CD1c-positive myeloid dendritic cell (primary cell): ENCODE results near the gene WDR72.
"Not testable (repeated sequence)": the region's sequence is repeated elsewhere in the genome, so short reads cannot be mapped to it uniquely, and the experiment has no call there.

Experiments used
- DNase-seq: peaks from one replicate; pipeline ENCODE4 v3.0.0-alpha.2; 2016; ENCODE audit errors: extremely low spot score

The WDR72 gene

DNA sequence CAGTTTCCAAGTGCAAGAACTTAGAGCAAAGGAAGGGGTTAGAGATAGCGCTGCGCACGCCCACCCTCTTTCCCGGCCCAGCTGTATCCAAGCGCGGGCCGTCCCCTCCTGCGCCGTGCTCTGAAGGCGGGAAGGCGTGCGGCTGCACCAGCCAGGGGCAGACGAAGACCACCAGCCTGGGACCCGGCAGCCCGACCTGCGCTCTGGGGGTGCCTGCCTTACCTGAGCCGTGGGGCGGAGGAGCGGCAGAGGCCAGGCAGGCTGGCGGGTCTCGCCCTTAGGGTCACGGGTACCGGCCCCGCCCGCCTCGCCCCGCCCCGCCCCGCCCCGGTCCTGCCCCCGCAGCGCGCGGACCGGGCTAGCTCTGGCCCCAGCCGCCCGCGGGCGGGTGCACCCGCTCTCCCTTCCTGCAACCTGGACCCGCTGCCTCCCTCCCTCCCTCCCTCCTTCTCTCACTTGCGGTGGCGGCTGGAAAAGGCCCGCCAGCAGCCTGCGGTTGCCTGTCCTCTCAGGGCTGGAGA is at the start of gene WDR72:
Gene WDR72, minus strand, starts transcription at position 253 of the 521 bp plus-strand sequence. CDS start 26,514 bp downstream, outside the sequence.
- no peak for DNase-seq

GRCh38 chr15:53808058-53808706 is 48.7 kb upstream of the WDR72 start:
- DNase-seq: no peak

GRCh38 chr15:53807501-53807900 is 48.0 kb upstream of the WDR72 start:
- DNase-seq: no peak

DNA sequence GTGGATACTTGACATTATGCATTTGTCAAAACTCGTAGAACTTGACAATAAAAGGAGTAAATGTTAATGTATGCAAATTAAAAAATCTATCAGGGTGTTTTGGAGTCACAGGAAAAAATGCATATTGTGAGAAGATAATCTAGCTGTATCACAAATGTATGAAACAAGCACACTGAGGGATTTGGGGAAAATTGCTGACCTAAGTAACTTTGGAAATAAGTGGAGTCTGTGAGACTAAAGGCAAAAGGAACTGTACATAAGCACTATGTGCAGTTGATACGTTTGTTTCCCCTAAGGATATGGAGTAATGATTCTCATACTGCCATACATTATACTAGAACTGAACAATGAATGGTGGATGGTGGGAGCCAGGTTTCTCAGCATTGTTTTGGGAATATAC is 43.2 kb upstream of the WDR72 start:
- no peak for DNase-seq

DNA sequence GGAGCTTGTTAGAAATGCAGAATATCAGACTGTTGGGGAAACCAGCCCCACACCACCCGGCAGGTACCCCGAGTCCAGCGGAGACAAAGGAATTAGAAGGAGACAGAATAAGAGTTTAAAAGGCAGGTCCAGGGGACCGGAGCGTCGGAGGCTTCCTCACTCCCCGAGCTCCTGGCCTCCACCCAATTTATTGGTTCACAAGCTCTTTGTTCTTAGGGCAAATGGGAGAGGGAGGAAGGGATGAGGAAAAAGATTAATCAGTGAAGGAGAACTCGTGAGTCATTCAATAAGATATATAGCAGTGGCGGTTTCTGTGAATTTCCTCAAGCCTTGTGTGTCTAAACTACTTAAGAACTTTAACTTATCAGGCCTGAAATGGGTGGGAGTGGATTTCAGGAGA is 32.1 kb upstream of the WDR72 start:
- no peak for DNase-seq

DNA sequence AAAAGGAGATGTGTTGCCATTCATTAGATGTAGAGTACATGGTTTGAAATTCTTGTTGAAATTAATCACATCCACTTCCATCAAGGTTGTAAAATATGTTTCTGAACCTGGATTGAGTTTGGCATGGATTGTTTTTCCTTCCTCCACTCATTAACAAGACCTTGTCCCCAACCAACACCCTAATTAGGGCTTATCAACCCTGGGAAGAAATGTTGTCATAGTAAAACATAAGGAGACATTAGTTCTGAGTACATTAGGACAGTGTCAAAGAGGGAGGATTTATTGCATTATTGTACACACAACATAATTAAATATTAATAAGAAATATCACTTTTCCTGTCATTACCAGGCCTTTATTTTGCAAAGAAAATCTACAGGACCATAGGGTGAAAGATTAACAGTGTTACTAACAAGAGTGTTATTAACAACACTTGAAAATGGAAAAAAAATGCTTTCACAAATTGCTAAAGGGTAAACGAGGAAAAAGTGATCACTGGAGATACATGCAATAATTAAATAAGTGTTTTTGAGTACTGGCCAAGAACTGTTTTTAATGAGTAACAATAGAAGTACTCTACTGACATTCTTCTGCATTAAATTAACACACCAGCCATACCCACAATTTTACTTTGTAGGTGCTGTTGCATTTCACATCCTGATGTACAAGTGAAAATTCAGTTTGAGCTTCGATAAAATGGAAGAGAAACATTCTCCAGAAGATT is 30.4 kb upstream of the WDR72 start:
- no peak for DNase-seq

- no peak for DNase-seq
Measured at GRCh38 chr15:53786401-53786800, 26.9 kb upstream of the WDR72 start.

DNA sequence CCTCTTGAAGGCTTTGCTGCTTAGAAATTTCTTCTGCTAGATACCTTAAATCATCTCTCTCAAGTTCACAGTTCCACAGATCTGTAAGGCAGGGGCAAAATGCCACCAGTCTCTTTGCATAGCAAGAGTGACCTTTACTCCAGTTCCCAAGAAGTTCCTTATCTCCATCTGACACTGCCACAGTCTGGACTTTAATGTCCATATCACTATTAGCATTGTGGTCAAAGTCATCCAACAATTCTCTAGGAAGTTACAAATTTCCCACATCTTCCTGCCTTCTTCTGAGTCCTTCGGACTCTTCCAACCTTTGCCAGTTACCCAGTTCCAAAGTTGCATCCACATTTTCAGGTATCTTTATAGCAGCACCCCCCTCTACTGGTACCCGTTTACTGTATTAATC is 25.8 kb upstream of the WDR72 start:
- not testable (repeated sequence) for DNase-seq

DNA sequence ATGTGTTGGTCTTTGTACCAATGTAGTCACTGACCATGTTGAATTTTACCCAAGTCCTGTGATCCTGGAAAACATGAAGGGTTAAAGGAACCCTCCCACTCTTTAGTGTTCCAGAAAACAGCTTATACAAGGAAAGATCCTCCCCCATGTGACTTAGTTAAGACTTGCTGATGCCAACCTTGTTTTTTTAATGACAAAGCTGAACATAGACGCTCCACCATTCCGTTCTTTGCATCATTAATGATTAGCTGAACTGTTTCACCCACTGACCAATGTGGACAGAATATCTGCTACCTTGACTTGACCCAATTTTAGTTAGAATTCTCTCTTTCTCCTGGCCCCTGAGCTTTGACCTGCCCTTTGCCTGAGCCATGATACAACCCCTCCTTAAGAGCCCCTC is 3.5 kb upstream of the WDR72 start:
- no peak for DNase-seq

DNA sequence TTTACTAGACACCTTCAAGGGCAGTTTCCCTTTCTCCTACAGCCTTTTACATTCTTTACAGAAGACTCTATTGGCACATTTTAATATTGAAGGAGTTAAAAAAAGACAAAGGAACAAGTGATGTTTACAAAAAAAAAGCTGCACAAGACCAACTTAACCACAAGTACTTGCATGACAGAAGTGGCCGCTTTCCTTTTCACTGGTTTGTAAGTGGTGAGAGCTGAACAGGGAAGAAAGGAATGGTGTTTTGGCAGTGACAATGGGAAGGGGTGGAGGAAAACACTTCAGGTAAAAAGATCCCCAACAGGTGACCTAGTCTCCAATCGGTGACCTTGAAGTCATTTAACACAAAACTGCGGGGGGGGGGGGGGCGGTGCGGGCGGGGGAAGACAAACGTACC is 1.1 kb downstream of the WDR72 start:
- DNase-seq: no peak

DNA sequence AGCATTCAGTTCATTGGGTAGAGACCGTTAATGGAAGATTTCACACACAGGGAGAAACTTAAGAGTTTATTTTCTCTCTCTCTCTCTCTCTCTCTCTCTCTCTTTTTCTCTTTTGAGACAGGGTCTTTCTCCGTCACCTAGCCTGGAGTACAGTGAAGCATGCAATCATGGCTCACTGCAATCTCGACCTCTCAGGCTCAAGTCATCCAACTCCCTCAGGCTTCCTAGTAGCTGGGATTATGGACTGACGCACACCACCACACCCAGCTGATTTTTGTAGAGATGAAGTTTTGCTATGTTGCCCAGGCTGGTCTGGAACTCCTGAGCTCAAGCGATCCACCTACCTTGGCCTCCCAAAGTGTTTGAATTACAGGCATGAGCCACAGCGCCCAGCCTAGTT is 1.6 kb downstream of the WDR72 start:
- DNase-seq: no peak

- no peak for DNase-seq
Measured at GRCh38 chr15:53753813-53754212, 5.7 kb downstream of the WDR72 start.

DNA sequence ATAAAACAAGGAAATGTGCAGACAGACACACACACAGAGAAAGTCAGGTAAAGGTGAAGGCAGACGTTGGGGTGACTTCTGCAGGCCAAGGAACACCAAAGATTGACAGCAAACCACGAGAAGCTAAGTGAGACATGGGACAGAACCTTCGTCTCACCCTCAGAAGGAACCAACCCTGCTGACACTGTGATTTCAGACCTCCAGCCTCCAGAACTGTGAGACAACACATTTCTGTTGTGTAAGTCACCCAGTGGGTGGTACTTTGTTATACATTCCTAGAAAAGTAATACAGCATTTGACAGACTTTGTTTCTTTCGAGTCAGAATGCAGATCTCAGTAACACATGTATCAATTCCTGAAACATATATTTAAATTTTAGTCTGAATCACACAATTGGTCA is 7.1 kb downstream of the WDR72 start:
- DNase-seq: no peak

- DNase-seq: no peak
Measured at GRCh38 chr15:53747501-53748068, 11.9 kb downstream of the WDR72 start.

GRCh38 chr15:53746101-53746500 is 13.4 kb downstream of the WDR72 start:
- no peak for DNase-seq

DNA sequence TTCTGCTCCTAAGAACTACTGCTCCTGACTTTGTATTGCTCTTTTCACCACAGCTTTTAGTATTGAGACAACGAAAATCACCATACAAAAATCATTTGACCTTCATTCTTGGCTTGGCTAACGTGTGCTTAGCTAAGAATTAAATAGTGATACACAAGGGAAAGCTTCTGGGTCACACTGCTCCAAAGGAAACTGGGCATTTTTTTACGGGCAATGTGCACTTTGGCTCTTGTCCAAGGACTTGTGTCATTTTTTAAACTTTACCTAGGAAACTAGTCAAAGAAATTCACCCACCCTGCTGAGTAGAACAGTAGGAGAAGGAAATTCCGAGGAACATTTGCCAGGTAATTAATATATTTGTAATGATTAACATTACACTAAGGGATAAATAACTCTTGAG is 19.8 kb downstream of the WDR72 start:
- DNase-seq: no peak

DNA sequence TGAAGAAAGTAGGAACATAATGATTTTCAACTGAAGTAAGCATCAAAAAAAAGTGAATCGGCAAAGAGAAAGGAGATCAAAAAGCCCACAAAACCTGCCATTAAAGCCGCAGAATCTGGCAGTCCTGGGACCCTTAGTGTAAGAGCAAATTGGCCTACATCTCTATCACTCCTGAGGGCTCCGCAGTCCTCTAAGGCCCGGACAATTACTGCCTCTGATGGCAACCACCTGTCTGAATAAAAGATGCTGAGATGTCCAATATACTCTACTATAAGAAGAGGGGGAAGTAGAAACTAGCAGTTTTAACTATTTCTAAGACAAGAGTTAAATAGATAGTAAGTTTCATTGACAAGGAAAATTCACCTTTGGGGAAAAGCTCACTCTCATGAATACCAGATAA is 20.3 kb downstream of the WDR72 start:
- DNase-seq: no peak

DNA sequence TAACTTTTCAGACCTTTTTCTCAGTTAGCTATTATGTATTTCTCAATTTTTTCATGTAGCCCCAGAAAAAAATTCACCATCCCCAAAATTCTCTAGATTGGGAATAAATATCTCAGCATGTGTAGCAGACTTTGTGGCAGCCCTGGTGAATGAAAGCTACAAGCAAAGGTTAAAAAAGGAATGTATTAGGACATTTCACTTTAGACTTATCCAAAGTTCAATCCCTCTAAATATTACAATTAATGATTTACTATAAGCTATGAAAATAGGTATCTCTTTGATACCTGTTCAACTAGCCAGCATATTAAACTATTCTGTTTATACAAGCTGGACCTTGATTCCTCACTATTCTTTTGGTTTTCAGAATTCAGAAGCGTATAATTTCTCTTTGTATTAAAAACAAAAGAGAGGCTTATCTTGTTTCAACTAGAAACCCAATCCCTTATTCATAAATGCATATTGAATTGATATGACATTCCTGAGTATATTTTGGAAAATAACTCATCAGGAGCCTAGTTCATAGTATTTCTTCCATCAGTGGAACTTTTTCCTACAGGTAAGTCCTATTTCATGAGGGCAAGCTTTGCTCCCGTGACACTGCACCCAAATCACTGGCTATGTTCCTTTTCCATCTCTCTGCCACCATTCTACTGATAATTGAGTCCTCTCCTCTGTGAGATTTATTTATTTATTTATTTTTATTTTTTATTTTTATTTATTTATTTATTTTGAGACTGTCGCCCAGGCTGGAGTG is 38.0 kb downstream of the WDR72 start:
- no peak for DNase-seq

DNA sequence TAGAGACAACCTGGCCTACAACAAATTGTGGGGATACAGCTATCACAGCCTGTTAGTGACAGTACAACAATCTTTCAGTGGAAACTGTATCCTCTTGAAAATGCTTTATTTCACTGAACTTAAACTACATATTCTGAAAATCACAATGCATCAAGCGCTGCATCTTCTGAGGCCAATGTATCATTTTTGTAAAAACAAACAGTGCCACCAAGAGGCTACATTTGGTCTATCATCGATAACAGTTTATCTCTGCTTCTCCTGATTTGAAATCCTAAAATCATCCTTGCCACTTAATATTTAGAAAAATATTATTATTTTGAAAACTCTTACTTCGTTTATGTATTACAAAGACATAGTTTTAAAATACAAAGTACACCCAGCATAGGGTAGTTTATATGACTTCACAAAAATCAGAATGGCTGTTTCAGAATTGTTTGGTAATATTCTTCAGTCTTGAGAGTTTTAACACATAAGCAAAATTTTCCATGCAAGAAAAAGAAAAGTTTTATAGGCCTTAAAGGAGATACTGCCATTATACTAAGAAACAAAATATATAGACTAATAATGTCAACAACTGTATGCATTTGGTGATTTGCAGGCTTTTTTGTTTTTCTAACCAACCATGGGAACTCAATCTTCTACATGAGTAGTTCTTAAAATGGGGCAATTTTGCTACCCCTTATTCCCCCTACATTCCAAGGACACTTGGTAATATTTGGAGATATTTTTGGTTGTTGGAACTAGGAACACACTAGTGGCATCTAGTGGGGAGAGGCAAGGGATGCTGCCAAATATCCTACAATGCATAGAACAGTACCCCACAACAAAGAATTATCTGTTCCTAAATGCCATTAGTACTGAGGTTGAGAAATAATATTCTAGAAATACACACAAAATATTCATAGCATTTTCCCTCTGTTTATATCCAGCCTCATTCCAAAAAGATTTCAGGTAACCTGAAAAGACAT is 42.3 kb downstream of the WDR72 start:
- no peak for DNase-seq

DNA sequence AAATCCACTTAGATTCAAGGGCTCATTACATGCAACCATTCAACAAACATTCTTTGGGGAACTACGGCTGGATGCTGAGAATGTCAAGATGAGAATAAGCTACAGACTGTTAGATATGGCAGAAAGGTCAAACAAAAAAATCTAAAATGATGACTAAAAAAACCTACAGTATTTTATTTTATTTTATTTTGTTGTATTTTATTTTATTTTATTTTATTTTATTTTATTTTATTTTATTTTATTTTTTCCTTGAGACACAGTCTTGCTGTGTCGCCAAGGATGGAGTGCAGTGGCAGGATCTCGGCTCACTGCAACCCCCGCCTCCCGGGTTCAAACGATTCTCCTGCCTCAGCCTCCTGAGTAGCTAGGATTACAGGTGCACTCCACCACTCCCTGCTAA is 46.2 kb downstream of the WDR72 start:
- DNase-seq: no peak

- no peak for DNase-seq
Measured at GRCh38 chr15:53710906-53711305, 48.6 kb downstream of the WDR72 start.
